SK-N-SH (cell line): Measurements from ENCODE around the gene TPD52L1.

ENCODE experiments used
- CHD2 ChIP-seq: fragments of 150-350 bp; IDR thresholded peaks from 2 replicates; pipeline ENCODE4 v1.6.1; 2018; ENCODE audit warnings: low read length; ENCODE audit not compliant: partially characterized antibody
- CTCF ChIP-seq: fragments of 200-600 bp; sonication (generic); IDR thresholded peaks from 2 replicates; pipeline ENCODE4 v1.6.1; 2017; ENCODE audit warnings: antibody characterized with exemption, mild to moderate bottlenecking, moderate library complexity
- EP300 ChIP-seq, 2 experiments: IDR thresholded peaks; 2 replicates each; pipeline versions ENCODE4 v1.4.0 to v1.6.1; 2012; ENCODE audit warnings: borderline replicate concordance in 1 of 2, low read depth in 1 of 2, low read length in 1 of 2
- FOXM1 ChIP-seq: IDR thresholded peaks from 2 replicates; pipeline ENCODE4 v1.4.0; 2012; ENCODE audit warnings: low read depth, mild to moderate bottlenecking
- IRF3 ChIP-seq: fragments of 150-350 bp; IDR thresholded peaks from 2 replicates; pipeline ENCODE4 v1.6.1; 2016; ENCODE audit warnings: mild to moderate bottlenecking, low read depth, low read length
- JUND ChIP-seq: IDR thresholded peaks from 2 replicates; pipeline ENCODE4 v1.4.0; 2012
- MAX ChIP-seq: IDR thresholded peaks from 2 replicates; pipeline ENCODE4 v1.4.0; 2012; ENCODE audit warnings: low read depth
- NRF1 ChIP-seq: IDR thresholded peaks from 2 replicates; pipeline ENCODE4 v1.6.1; 2012; ENCODE audit warnings: low read depth, mild to moderate bottlenecking, low read length
- POLR2AphosphoS5 ChIP-seq: IDR thresholded peaks from 2 replicates; pipeline ENCODE4 v1.6.1; 2012; ENCODE audit warnings: low read depth, low read length
- SMC3 ChIP-seq: IDR thresholded peaks from 2 replicates; pipeline ENCODE4 v1.6.1; 2012; ENCODE audit warnings: low read depth, low read length, improper control_type of control experiment
- YY1 ChIP-seq: IDR thresholded peaks from 2 replicates; pipeline ENCODE4 v1.4.0; 2012; ENCODE audit warnings: low read depth, mild to moderate bottlenecking
- ZBTB33 ChIP-seq: IDR thresholded peaks from 2 replicates; pipeline ENCODE4 v1.4.0; 2012; ENCODE audit warnings: low read depth, borderline replicate concordance

- TF ChIP-seq CTCF (no peak), EP300 (IDR thresholded peaks at IDR 0.05; ENCODE audit: borderline replicate concordance in 1 of 2, low read depth in 1 of 2, low read length in 1 of 2) (no peak), IRF3 (no peak), CHD2 (no peak), ZBTB33 (no peak), JUND (no peak), POLR2AphosphoS5 (no peak), MAX (no peak), NRF1 (no peak), FOXM1 (no peak), SMC3 (no peak), YY1 (no peak)
These were observed 60.4 kb downstream of the TPD52L1 start for GRCh38 chr6:125213939-125214338.
